Neural progenitor cell (in vitro differentiated cells): ENCODE results near the gene NCAM1. TPM values are rescaled to one million over a fixed set of nuclear protein-coding genes. Genes with fewer than 3 reads are reported as not detected.
A peak's percentile ranks its signal among the peaks of the same experiment; 100 is the strongest.

Experiments
- DNase-seq: peaks from one replicate; pipeline ENCODE4 v3.0.0-alpha.2; 2016; ENCODE audit warnings: low spot score
- H2AFZ ChIP-seq: fragments of 200-600 bp; sonication (generic); replicated peaks from 2 replicates; pipeline ENCODE4 v1.6.1; 2016; ENCODE audit warnings: antibody characterized with exemption
- H3F3A ChIP-seq: fragments of 200-600 bp; sonication (generic); 2 replicates; pipeline ENCODE4 v1.6.1; 2016; ENCODE audit warnings: antibody characterized with exemption, low read depth
- H3K27ac ChIP-seq: fragments of 200-600 bp; sonication (generic); 2 replicates; pipeline ENCODE4 v1.5.1; 2016; ENCODE audit warnings: mild to moderate bottlenecking
- H3K27me3 ChIP-seq: fragments of 200-600 bp; sonication (generic); 2 replicates; pipeline ENCODE4 v1.6.1; 2016; ENCODE audit warnings: mild to moderate bottlenecking, moderate library complexity
- H3K36me3 ChIP-seq: fragments of 200-600 bp; sonication (generic); 2 replicates; pipeline ENCODE4 v1.5.1; 2016
- H3K4me1 ChIP-seq: fragments of 200-600 bp; sonication (generic); 2 replicates; pipeline ENCODE4 v1.6.1; 2016; ENCODE audit warnings: mixed run types
- H3K4me2 ChIP-seq: fragments of 200-600 bp; sonication (generic); 2 replicates; pipeline ENCODE4 v1.6.1; 2016
- H3K4me3 ChIP-seq: fragments of 200-600 bp; sonication (generic); 2 replicates; pipeline ENCODE4 v1.5.1; 2016
- H3K79me2 ChIP-seq: fragments of 200-600 bp; sonication (generic); 2 replicates; pipeline ENCODE4 v1.6.1; 2016; ENCODE audit warnings: low read depth
- H3K9ac ChIP-seq: fragments of 200-600 bp; sonication (generic); 2 replicates; pipeline ENCODE4 v1.6.1; 2016
- H3K9me3 ChIP-seq: fragments of 200-600 bp; sonication (generic); 2 replicates; pipeline ENCODE4 v1.5.1; 2016; ENCODE audit warnings: low read depth
- H4K20me1 ChIP-seq: fragments of 200-600 bp; sonication (generic); 2 replicates; pipeline ENCODE4 v1.6.1; 2016; ENCODE audit warnings: low read depth
- H3K27ac Mint-ChIP-seq: 3 replicates; pipeline ENCODE4 v1.8.0; 2021; ENCODE audit warnings: mixed read lengths
- H3K27me3 Mint-ChIP-seq: 2 replicates; pipeline ENCODE4 v1.8.0; 2022; ENCODE audit warnings: low read depth, mild to moderate bottlenecking, inconsistent platforms, moderate library complexity, mixed read lengths; ENCODE audit not compliant: insufficient read depth
- H3K36me3 Mint-ChIP-seq: 3 replicates; pipeline ENCODE4 v1.8.0; 2021; ENCODE audit warnings: mixed read lengths
- H3K4me1 Mint-ChIP-seq: 3 replicates; pipeline ENCODE4 v1.8.0; 2021; ENCODE audit warnings: mixed read lengths
- H3K4me3 Mint-ChIP-seq: 3 replicates; pipeline ENCODE4 v1.8.0; 2021; ENCODE audit warnings: mild to moderate bottlenecking, moderate library complexity, mixed read lengths
- H3K9me3 Mint-ChIP-seq: 3 replicates; pipeline ENCODE4 v1.8.0; 2020; ENCODE audit warnings: mixed read lengths
- EZH2 ChIP-seq: fragments of 200-600 bp; sonication (generic); IDR thresholded peaks from 2 replicates; pipeline ENCODE4 v1.6.1; 2017; ENCODE audit warnings: antibody characterized with exemption, mild to moderate bottlenecking, moderate library complexity
- EZH2phosphoT487 ChIP-seq: fragments of 200-600 bp; sonication (generic); IDR thresholded peaks from 2 replicates; pipeline ENCODE4 v1.6.1; 2017; ENCODE audit warnings: antibody characterized with exemption
- total RNA-seq: library from RNA; depleted of rRNA; stranded (reverse); fragments of >200 nt; gene quantifications from 2 replicates; pipeline ENCODE4 v1.2.3, GENCODE V29; 2015; ENCODE audit warnings: low replicate concordance
- TF ChIP-seq, protein P1 (sequence below): fragments of 200-600 bp; sonication (generic); IDR thresholded peaks from 2 replicates; pipeline ENCODE4 v1.5.1; 2017; ENCODE audit warnings: antibody characterized with exemption, mild to moderate bottlenecking

Gene NCAM1
- total RNA-seq, 1 donor from 2014 or later = 17.5 TPM

DNA sequence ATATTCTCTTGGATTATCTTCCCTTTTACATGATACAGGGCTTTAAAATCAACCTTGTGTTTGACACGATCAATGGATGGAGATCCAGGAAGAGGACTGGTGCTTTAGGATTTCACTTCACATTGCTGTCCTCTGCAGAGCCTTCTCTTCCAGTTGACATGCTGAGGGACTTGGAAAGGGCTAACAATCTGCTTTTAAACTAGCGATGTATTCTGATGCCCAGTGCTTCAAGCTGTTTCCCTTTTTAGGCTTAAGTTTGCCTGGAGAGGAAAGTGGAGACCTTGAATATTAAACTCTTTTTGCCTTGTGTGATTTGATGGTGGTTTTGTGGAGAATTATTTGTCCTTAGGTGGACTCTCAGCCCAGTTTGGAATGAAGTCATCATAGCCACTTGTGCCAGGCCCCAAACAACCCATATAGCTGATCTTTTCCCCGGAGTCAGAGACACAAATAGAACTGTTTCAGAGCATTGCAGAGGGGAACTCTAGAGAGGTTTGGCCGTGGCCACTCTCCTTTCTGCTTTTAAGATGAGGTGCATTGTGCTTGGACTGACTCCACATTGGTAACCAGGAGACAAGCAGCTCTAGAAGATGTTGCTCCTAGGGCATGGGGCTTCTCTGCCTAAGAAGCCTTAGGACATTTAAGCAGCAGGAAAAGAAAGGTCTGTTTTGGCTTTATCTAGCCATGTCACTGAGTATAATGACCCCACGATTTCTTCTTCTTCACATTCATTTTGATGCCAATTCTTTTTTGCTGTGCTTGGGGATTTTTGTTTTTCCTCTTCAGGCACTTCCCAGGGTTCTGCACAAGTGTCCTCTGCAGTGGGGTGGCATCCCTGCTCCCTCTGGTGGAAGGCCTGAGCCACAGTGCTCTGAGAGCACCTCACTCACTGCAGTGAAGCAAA, 152.8 kb downstream of the NCAM1 start:
- H3K79me2 ChIP-seq = no peaks in the 10 kb centered on the region
- peak; percentile 73 for DNase-seq
- Mint-ChIP-seq H3K27ac (no peak overlapping the region), H3K27me3 (no peaks in the 10 kb centered on the region), H3K9me3 (no peaks in the 10 kb centered on the region), H3K4me3 (no peak overlapping the region), H3K36me3 (no peaks in the 10 kb centered on the region), H3K4me1 (peaks cover 2% of the 10 kb centered on the region)
- H3K4me2 ChIP-seq = no peak overlapping the region
- TF ChIP-seq EZH2phosphoT487 = no peak
- TF ChIP-seq, protein P1, sequence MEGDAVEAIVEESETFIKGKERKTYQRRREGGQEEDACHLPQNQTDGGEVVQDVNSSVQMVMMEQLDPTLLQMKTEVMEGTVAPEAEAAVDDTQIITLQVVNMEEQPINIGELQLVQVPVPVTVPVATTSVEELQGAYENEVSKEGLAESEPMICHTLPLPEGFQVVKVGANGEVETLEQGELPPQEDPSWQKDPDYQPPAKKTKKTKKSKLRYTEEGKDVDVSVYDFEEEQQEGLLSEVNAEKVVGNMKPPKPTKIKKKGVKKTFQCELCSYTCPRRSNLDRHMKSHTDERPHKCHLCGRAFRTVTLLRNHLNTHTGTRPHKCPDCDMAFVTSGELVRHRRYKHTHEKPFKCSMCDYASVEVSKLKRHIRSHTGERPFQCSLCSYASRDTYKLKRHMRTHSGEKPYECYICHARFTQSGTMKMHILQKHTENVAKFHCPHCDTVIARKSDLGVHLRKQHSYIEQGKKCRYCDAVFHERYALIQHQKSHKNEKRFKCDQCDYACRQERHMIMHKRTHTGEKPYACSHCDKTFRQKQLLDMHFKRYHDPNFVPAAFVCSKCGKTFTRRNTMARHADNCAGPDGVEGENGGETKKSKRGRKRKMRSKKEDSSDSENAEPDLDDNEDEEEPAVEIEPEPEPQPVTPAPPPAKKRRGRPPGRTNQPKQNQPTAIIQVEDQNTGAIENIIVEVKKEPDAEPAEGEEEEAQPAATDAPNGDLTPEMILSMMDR = peak; percentile 76
- no peaks in the 10 kb centered on the region for H3K4me1 ChIP-seq
- no peak overlapping the region for H3K9ac ChIP-seq
- H3K4me3 ChIP-seq = no peak overlapping the region
- H4K20me1 ChIP-seq = no peaks in the 10 kb centered on the region
- H3K36me3 ChIP-seq = no peaks in the 10 kb centered on the region
- no peaks in the 10 kb centered on the region for H3K9me3 ChIP-seq
- no peaks in the 10 kb centered on the region for H3F3A ChIP-seq
- H3K27ac ChIP-seq = no peak overlapping the region
- no peaks in the 10 kb centered on the region for H3K27me3 ChIP-seq
- no peak overlapping the region for H2AFZ ChIP-seq

DNA sequence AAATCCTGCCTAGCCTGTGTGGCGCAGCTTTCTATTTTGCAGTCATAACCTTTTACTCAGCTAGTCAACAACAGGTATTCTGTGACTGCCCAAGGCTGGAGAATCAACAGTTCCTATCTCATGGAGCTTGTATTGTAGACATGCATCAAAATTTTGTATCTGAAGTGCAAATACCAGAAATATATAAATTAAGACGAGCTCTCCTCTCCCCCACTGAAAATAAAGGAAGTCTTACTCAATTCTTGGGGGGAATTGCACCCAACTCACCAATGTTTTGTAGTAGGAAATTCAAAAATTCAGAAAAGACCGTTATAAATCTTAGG, 153.4 kb downstream of the NCAM1 start:
- H3K27ac Mint-ChIP-seq = no peak overlapping the region
- H2AFZ ChIP-seq = no peak overlapping the region
- H4K20me1 ChIP-seq = no peaks in the 10 kb centered on the region
- no peaks in the 10 kb centered on the region for H3K4me1 ChIP-seq
- no peaks in the 10 kb centered on the region for H3K36me3 Mint-ChIP-seq
- no peaks in the 10 kb centered on the region for H3K9me3 ChIP-seq
- H3K36me3 ChIP-seq = no peaks in the 10 kb centered on the region
- no peak overlapping the region for H3K9ac ChIP-seq
- no peak overlapping the region for H3K4me3 Mint-ChIP-seq
- H3K4me1 Mint-ChIP-seq = peaks cover 2% of the 10 kb centered on the region
- H3F3A ChIP-seq = no peaks in the 10 kb centered on the region
- no peak for DNase-seq
- no peak overlapping the region for H3K4me2 ChIP-seq
- H3K79me2 ChIP-seq = no peaks in the 10 kb centered on the region
- no peak overlapping the region for H3K4me3 ChIP-seq
- H3K27me3 Mint-ChIP-seq = no peaks in the 10 kb centered on the region
- no peak overlapping the region for H3K27ac ChIP-seq
- H3K27me3 ChIP-seq = no peaks in the 10 kb centered on the region
- H3K9me3 Mint-ChIP-seq = no peaks in the 10 kb centered on the region
- TF ChIP-seq EZH2phosphoT487 (no peak), EZH2 (no peak)
- TF ChIP-seq, protein P1 = no peak

DNA sequence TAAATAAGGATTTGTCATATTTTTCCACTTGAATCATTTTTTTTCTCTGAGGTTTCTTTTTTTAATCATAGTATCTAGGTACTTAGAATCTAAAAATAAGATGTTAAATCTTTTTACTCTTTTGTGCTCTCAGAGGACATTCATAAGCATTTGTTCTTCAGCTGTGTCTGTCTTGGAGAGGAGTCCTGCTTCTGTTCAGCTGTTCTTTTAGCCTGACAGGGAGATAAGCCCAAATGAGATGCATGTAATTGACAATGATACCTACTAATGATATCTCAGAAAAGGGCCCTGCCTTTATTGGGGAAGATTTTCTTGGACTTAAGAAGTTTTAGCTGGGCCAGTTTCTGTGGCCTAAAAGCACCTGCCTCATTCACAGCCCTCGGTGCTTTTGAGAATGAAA, 156.9 kb downstream of the NCAM1 start:
- Histone ChIP-seq H4K20me1 (no peaks in the 10 kb centered on the region), H3F3A (no peaks in the 10 kb centered on the region), H3K27ac (no peak overlapping the region), H3K79me2 (no peaks in the 10 kb centered on the region), H2AFZ (no peak overlapping the region), H3K36me3 (no peaks in the 10 kb centered on the region), H3K27me3 (no peaks in the 10 kb centered on the region), H3K9ac (no peak overlapping the region), H3K4me1 (peaks cover 6% of the 10 kb centered on the region), H3K4me2 (no peak overlapping the region), H3K4me3 (no peak overlapping the region), H3K9me3 (no peaks in the 10 kb centered on the region)
- TF ChIP-seq EZH2phosphoT487 (no peak), EZH2 (no peak)
- TF ChIP-seq, protein P1 = no peak
- Mint-ChIP-seq H3K27me3 (no peaks in the 10 kb centered on the region), H3K4me1 (peaks cover 2% of the 10 kb centered on the region), H3K4me3 (no peak overlapping the region), H3K9me3 (no peaks in the 10 kb centered on the region), H3K27ac (no peak overlapping the region), H3K36me3 (no peaks in the 10 kb centered on the region)
- no peak for DNase-seq
